GM19372 (cell line): ENCODE data around the gene CADM3.

ENCODE experiments used
- ATAC-seq: cut with Tn5 transposase; IDR thresholded peaks from one replicate; pipeline ENCODE4 v1.9.1; 2021; ENCODE audit warnings: mild to moderate bottlenecking, low read depth, moderate library complexity; ENCODE audit not compliant: unreplicated experiment

The CADM3 gene

DNA sequence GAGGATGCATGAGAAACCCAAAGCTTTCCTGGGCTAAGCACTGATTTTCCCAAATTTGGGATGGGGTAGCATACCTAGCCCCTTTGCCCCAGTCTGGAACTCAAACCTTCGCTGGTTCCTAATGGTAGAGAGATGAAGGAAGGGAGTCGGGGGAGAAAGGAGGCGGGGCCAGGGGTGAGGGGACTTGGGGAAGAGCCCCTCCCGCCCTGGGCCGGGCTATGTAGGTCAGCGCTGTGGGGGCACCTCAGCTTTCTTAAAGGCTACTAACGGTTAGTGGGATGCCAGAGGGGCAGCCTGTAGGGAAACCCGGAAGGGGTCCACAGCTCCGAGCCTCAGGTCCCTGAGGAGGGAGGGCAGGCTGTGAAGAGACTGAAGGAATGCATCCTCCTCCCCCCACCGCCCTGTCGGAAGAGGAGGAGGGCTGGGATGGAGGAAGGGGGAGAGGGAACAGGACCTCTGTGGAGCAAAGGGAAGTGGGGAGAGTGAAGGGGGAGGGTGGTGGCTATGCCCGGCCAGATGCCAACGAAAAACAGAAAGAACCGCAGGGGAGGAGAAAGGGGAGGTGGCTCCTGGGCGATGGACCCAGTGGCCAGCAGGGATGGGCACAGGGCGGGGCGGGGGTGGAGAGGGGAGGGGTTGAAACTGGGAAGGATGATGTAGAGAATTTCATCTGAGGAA, 1.3 kb downstream of the CADM3 start:
- ATAC-seq = no peak

DNA sequence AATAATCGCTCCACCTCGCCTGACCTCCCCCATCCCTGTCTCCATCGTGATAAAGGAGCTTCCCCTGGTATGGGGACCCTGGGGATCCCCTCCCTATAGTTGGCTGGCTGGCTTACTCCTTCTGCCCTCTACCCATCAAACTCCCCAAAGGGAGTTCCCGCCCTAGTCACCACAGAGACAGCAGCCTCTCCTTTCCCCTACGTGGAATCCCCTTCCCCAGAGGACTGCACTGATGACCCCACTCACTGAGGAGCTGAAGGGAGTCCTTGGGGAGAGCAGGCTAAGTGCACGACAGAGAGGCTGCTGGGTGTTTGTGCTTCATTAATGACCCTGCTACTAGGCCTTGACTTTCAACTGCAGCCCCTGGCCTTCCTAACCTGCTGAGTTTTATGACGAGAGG, 1.9 kb downstream of the CADM3 start:
- ATAC-seq = no peak

DNA sequence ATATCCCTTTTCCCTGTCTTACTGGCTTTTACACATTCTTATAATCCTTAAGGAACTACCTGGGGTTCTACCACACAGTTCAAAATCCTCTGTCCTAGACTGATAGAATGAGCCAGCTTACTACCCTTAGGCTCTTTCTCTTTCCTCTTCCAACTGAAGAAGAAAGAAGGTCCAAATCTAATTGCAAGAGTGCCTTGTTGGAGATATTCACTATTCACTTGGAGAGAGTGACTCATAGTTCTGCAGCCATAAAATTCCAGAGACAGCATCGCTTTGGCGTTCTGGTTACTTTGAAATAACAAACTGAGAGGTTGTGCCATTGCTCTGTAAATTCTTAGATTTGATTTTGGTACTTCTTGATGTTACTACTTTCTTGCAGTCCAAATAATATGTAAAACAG, 4.2 kb downstream of the CADM3 start:
- ATAC-seq = no peak

DNA sequence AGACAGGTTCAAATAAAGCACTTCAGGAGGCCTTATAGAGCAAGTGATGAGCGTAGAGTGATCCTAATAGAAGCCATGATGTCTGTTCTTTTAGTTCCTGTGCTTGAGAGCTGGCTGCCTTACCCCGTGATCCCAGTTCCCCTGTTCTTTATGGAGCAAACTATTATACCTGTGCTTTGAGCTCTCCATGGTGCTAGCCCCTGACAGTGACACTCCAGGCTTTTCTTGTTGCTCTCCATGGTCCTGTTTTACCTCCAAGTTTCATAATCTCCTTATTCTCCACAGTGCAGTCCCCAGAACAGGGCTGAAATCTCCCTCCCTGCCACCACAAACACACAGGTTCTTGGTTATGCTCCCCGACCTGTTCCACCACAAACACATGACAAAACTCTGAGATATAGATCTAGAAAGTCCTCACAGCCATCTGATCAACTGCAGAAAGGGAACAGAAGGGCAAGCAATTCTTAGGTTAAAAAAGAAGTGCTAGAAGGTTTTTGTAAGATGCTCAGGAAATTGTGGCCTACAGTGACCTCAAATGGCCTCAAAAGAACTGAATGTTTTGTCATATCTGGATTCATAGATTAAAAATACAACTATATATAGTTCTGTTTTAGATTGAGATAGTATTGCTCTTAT, 6.0 kb downstream of the CADM3 start:
- no peak for ATAC-seq

DNA sequence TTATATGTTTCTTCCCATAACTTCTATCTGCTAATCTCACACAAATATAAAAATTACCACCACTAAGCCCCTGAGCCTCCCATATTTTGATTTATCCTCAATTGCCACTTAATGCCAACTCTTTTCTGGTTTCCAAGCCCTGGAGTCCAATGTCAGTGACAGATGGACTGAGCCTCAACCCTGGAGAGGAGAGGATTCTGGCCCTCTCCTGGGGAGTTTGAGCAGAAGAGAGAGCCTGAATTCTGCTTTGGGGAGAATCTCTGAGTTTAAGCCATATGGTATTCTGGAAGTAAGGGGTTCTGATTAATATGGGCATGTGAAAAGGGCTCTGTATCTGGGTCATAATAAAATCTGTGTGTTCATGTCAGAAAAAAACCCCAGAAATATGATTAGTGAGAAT, 8.5 kb downstream of the CADM3 start:
- no peak for ATAC-seq

DNA sequence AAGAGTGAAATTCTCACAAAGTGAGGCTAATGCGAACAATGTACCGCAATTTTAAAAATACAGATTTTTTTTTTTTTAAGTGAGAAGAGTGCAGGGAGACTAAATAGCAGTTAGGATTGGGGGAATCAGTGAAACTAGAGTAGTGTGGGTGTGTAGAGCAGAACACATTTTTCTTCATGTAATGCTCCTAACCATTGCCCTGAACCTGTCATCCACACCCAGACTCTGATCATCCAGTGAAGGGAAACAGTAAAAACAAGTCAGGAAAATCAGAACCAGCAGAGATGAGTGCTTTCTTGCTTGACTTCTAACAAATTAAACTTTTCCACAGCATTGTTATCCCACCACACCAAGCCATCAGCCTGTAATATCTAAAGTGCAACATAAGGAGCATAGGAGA, 9.1 kb downstream of the CADM3 start:
- ATAC-seq = no peak

DNA sequence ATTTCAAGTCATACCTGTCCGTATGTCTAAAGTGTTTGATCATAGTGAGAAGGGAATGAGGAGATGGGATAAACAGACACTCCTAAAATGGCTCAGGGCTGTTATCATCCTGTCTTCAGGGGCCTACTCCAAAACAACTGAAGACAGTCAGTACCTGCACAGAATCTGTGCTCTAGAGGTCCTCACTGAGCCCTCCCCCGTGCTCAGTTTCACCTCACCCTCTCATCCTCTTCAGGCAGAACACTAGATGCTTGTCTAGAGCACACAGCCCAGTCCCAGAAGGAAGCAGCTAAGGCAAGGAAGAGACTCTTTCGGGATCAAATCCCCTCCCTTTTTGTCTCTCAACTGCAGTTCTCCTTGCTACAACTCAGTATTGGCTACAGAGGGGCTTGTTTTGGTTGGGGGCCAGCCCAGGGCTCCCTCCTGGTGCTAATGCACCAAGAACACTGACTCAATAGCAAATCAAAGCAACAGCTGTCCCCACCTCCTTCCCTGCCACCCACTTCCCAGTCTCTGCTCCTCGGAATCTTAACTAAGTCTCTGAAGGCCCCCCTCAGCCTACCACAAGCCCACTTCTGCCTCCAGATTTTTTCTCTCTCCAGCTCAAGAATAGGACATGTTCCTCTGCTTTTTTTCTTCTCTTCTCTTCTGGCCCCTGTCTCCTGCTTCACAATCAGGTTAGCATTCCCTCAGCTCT, 10.1 kb downstream of the CADM3 start:
- no peak for ATAC-seq

DNA sequence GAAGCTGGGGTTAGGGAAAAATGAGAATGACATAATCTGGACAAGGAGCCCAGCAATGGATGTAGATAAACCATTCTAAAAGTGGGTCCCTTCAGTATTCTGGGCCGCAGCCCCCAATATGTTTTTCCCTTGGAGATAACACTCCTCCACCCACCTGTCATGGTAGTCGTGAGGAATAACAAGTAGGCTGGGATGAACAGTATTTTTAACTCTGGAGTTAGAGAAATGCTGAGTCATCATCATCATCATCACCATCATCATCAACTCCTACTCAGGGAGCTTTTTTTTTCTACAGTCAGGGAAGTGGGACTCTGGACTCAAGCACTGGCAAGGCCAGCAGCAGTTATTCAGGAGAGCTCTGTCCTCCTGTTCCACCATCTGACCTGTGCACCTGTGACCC, 12.8 kb downstream of the CADM3 start:
- ATAC-seq = no peak

DNA sequence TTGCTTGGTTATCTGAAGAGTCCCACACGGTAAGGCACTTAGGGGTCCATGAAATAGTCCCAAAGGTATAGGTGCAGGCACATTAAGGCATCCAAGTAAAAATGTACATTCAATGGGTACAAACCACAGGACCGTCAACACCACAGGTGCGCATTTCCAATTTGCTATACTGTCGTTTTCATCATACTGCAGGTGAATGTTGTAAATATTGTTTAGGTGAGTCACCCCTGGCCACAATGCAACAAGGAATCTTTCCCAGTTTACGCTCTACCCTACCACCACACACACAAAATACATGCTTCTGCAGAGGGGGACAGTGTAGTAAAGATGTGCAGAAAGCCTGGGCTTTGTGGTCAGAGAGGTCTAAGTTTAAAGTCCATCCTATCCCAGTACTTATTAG, 13.7 kb downstream of the CADM3 start:
- no peak for ATAC-seq

DNA sequence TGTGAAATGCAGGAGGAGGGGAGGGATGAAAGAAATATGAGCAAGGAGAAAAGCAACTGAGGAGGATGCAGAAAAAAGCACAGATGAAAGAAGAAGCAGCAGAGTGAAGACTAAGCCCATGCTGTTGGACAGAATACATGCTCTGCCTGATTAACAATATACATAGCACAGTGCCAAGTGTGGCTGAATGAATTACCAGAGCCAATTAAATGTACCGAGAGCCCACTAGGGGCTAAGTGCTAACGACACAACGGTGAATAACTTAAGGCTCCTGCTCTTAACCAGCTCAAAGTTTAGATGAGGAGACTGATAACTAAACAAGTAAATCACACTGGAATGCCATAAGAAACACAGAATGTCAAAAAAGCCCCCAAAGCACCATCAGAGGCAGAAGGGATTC, 15.6 kb downstream of the CADM3 start:
- ATAC-seq = no peak

DNA sequence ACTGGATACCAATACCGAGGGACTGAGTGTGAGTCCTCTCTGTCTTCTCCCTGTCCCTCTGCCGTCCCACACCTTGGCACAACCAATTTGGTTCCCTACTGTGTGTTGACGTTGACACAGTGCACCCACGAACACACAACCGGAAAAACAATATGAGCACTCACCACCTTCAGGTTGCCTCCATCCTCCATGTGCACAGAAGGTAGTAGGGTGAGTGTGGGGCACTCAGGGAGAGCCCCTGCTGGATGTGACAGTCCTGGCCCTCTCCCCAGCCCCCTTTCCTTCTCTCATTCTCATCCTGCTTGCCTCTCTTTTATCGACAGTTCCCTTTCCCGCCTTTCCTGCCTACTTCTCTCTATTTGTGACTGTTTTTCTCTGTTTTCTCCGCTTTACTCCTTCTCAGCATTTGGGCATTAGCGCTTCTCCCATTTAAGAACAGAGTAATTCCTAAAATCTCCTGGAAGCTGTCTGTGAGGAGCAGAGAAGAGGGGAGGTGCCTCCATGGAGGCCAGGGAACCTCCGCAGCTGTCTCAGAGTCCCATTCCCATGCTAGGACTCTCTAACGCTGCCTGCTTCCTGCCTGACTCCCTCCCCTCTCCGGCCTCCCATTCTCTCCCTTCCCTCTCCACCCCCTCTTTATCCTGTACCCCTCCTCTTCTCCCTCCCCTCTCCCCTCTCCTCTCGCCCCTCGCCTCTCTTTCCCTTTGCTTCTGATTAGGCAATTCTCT, 16.4 kb downstream of the CADM3 start:
- no peak for ATAC-seq

DNA sequence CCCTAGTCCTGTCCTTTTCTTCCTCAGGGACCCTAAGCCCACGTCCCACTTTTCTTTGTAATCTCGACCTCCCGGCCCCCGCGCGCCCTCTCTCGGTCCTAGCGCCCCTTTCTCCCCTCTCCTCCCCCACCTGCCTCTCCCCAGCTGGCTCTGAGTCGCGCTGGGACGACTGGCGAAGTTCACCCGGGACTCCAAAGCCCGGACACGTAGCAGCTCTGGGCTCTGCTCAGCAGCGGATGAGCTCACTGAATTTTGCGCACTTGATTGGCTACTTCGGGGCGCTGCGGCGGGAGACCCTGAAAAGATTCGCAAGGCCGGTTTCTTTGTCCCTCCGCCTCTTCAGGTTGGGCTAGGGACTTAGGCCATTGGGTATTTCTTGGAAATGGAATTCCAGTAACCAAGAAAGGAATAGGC, 17.0 kb downstream of the CADM3 start:
- peak; percentile 98 for ATAC-seq

DNA sequence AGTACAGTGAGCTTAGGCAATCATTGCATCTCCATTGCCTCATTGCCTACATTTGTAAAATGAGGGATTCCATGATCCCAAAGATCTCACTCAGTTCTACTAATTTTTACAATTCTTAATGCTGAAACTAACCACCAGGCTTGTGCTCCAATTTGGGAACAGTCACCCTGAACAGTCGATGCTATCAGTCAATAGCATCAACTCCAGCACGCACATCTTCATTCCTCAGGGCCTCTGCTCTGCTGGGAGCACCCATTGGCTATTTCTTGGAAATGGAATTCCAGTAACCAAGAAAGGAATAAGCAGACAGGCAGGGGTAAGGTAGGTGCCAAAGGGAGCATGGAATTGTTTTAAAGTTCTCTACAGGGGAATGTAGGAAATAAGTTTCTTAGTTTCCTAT, 19.0 kb downstream of the CADM3 start:
- ATAC-seq = no peak

DNA sequence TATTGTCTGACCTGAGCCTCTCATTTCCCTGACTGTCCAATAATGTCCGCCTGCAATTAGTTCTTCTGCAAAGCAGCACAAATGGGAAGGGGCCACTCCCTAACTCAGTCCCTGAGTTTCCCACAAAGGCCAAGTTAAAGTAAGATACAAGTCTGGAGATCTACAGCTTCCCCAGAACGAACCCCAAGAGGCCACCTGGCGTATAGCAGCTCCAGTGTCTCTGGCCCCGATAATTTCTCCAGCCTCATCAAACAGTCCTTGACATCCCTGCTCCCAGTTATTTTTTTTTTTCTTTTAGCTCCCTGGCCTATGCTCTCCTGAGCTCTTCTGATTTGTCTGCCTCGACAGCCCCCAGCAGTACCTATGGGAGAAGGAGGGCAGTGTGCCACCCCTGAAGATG, 25.1 kb downstream of the CADM3 start:
- no peak for ATAC-seq

DNA sequence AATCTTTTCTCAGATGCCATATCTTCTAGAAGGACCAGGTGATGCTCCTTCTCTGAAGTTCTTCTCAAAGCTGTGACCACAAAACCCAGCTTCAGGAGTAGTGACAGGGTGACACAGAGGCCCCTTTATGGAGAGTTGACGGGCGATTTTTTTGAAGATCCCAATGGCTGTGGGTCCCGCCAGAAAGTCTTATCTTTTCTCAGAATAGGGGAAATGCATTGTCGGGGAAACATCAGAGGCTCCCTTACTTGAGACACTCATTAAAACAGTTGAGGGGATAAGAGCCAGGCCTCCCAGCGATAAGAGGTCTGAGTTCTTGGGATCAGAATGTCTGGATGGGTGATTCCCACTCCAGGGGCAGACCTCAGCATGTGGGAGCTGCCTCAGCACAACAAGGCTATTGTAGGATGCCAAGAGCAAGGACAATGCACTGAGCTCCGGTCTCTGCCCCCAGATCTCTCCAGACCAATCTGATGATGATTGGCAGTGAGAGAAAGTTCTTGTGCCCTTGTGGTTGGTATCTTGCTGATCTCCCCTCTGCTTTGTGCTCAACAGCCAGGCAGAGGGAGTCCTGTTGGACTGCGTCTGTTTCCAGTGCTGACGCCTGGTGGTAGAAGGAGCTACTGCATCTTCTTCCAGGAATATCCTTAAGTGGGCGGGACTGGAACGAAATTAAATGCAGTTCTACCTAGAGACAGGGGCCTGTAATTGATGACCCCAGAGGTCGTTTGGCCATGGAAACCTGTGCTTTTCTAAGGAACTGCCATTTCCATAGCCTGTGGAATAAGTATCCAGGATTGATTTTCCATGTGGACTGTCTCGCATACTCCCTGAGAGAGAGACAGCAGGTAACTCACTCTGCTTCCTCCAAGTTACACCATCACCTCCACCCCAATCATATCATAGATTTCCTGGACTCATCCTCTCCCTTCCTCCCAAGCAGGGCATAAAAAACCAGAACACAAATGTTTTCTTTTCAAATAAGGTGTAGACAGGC, 26.4 kb downstream of the CADM3 start:
- ATAC-seq = peak; percentile 87

DNA sequence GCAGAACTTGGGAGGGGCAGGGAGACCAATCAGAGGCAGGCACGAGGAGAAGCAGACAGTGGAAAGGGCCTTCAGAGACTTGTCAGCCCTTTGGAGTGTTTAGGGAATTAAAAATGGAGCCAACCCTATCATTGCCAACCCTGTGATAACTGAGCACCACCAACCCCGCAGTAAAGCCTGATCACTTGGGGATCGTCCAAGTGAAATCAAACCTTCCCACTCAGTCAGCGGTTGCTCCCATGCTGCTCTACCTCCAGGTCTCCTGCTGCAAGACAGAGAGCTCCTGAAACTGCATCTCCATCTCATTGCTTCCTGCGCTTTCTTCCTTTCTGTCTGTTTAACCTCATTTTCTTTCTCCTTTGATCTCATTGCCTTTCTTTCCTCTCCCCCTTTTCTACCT, 28.5 kb downstream of the CADM3 start:
- ATAC-seq = no peak

DNA sequence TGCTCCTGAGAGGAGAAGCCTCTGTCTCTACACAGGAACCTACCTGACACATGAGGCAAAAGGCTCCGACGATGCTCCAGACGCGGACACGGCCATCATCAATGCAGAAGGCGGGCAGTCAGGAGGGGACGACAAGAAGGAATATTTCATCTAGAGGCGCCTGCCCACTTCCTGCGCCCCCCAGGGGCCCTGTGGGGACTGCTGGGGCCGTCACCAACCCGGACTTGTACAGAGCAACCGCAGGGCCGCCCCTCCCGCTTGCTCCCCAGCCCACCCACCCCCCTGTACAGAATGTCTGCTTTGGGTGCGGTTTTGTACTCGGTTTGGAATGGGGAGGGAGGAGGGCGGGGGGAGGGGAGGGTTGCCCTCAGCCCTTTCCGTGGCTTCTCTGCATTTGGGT, 29.4 kb downstream of the CADM3 start:
- no peak for ATAC-seq

DNA sequence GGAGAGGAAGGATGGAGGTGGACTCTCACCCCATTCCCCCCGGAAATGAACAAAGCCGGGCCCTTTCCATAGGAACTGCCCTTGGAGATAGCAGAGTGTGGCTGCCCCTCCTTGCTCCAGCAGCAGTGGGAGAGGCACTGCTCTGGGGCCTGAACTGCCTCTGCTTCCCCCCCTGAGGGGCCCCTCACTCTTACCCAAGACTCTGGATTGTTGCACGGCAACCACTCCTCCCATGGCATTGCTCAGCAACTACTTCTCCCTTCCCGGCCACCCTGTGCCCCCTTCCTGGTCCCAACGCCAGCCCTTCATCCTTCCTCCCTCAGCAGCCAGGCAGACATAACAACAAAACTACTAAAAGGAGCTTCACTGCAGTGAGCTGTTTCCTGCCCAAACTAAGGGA, 30.2 kb downstream of the CADM3 start:
- no peak for ATAC-seq

DNA sequence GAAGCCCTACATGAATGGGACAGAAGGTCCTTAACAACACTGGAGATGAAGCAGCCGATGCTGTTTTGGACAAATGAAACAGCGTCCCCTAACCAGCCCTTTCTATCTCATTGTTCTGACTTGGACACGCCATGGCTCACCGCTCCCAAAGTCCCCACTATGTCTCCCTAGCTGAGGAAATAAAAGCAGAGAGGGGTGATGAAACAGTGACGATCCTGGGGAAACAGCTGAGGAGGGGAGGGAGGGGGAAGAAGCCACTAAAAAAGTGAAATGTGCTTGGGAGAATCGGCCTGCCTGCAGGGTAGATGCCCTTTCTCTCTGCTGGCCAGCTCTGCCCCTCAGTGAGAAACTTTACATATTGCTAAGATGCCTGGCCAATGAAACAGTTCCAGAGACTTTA, 32.2 kb downstream of the CADM3 start:
- no peak for ATAC-seq
